NCI-H2171 (cell line): ENCODE measurements around the gene C4B.
A peak's percentile ranks its signal among the peaks of the same experiment; 100 is the strongest.
"Not testable (repeated sequence)": the region's sequence is repeated elsewhere in the genome, so short reads cannot be mapped to it uniquely, and the experiment has no call there.

Experiments used
- DNase-seq: peaks from one replicate; lab custom pipeline; 2025; lab: John Stamatoyannopoulos, UW

C4B gene

GRCh38 chr6:32050562-32050961, 36.0 kb downstream of the C4B start:
- no peak for DNase-seq

GRCh38 chr6:32052626-32053025, 38.0 kb downstream of the C4B start:
- DNase-seq = not testable (repeated sequence)

GRCh38 chr6:32053314-32053713, 38.7 kb downstream of the C4B start:
- not testable (repeated sequence) for DNase-seq

GRCh38 chr6:32055756-32056155, 41.2 kb downstream of the C4B start:
- not testable (repeated sequence) for DNase-seq

- DNase-seq = no peak
Measured at GRCh38 chr6:32056254-32056653, 41.7 kb downstream of the C4B start.

DNA sequence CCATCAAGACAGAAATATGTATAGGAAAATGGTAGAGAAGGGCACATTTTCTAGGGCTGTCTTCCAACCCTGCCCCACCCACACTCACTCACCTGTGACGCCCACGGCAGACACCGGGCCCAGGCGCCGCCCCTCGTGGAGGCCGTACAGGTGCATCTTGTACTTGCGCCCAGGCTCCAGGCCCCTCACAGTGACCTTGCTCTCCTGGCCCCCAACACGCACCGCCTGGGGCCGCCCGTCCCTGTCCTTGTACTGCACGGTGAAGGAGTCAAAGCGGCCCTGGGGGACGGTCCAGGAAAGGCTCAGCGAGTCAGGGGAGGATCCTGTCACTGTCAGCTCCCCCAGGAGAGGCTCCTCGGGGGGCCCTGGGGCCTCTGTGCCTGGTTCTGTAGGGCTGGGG, 43.4 kb downstream of the C4B start:
- DNase-seq = no peak

- no peak for DNase-seq
Measured at GRCh38 chr6:32058511-32058963, 43.9 kb downstream of the C4B start.

- DNase-seq = no peak
Measured at GRCh38 chr6:32060966-32061655, 46.5 kb downstream of the C4B start.

GRCh38 chr6:32064706-32065105, 50.1 kb downstream of the C4B start:
- DNase-seq = no peak

DNA sequence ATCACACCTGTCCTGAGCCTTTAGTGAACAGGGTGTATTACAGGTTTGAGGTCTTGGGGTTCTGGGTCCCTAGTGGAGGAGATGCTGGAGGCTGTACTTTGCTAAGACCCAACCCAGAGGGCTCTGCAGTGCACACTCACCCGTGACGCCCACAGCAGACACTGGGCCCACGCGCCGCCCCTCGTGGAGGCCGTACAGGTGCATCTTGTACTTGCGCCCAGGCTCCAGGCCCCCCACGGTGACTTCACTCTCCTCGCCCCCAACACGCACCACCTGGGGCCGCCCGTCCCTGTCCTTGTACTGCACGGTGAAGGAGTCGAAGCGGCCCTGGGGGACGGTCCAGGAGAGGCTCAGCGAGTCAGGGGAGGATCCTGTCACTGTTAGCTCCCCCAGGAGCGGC, 52.9 kb downstream of the C4B start:
- DNase-seq = not testable (repeated sequence)

- not testable (repeated sequence) for DNase-seq
Measured at GRCh38 chr6:32068315-32068714, 53.7 kb downstream of the C4B start.

GRCh38 chr6:32068867-32069266, 54.3 kb downstream of the C4B start:
- peak; percentile 9 for DNase-seq

DNA sequence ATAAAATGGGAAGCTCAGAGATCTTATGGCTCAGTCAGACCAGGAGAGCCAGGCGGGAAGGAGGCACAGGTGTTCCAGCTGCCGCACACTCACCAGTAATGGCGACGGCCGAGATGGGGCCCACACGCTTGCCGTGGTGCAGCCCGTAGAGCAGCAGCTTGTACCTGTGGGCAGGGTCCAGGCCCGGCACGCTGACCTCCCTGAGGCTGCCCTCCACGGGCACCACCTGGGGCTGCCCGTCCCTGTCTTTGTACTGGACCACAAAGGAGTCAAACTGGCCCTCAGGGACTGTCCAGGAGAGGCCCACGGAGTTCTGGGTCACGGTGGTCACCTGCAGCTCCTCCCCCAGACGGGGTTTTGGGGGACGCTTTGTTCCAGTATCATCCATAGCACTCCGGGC, 54.9 kb downstream of the C4B start:
- DNase-seq = no peak

DNA sequence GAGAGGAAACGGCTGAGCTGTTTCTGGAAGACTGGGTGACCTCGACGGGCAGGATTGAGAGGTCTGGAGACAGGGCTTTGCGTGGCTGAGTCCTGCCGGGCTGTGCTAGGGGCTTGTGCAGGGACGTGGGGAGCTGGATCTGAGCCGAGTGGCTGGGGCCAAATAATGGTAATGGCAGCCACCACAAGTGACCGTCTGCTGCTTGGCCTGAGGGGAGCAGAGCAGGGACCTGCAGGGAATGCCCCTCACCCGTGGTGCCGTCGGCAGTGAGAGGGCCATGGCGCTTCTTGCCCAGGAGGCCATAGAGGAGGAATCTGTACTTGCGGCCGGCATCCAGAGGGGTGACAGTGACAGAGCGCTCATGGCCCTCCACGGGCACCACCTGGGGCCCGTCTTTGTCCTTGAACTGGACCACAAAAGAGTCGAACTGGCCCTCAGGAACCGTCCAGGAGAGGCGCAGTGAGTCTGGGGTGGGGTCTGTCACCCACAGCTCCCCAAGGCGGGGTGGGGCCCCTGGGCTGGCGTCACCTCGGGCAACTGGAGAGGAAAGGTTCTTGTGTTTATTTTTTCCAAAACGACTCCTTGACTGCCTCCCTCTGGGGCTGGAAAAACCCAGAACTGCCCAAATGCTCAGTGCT, 55.4 kb downstream of the C4B start:
- no peak for DNase-seq

DNA sequence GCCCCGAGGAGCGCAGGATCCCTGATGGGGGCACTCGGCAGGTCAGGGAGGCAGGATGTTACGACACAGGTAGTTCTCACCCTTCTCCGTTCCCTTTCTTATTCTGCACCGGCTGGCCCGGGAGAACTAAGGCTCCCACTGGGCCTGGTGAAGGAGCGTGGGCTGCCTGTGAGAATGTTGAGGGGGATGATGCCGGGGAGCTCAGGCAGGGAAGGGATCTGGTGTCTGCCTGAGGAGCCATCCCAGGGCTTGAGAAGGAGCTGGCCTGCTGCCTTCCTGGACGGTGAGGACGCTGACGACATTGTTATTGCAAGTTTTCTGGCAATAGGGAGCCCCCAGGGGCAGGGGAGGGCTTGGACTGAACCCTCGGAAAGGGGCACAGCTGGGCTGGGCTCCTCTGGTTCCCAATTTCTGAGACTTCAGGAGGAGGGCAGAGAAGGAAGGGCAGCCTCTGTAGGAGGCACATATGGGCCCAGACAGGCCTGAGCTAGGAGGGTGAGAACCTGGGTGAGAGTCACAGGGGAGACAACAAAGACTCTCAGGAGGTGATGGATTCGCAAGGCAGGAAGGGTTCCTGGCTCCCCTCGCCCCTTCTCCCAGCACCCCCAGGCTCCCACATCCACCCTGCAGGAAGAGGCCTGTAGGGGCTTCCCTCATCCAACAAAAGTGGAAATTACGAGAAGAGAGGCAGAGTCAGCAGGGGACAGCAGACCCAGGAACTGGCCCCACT, 56.4 kb downstream of the C4B start:
- no peak for DNase-seq

DNA sequence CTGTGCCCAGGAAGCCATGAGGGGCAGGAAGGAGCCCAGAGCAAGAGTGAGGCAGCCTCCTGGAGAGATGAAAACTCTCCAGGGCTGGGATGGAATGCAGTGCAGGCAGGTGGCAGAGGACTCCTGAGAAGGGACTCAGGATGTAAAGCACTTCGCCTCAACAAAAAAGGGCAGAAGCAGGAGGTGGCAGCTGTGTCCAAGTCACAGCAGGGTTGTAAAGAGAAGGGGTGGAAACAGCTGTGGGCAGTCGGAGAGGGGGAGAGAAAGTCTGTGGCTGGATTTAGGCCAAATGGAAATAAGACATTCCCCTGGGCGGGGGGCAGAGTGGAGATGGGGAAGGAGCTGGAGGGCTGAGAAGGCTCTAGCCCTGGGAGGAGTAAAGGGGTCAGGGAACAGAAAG, 58.5 kb downstream of the C4B start:
- DNase-seq = peak; percentile 4

DNA sequence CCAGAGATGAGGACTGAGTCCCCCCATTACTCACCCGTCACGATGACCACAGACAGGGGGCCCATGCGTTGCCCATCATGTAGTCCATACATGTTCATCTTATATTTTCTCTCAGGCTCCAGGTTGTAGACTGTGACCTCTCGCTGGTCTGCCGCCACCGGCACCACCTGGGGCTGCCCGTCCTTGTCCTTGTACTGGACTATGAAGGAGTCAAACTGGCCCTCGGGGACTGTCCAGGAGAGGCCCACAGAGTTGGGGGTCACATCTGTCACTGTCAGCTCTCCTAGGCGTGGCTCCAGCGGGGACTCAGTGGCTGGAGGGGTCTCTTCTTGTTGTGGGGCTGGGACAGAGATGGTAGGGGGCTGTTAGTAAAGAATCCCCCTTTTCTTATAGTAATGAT, 59.0 kb downstream of the C4B start:
- no peak for DNase-seq

DNA sequence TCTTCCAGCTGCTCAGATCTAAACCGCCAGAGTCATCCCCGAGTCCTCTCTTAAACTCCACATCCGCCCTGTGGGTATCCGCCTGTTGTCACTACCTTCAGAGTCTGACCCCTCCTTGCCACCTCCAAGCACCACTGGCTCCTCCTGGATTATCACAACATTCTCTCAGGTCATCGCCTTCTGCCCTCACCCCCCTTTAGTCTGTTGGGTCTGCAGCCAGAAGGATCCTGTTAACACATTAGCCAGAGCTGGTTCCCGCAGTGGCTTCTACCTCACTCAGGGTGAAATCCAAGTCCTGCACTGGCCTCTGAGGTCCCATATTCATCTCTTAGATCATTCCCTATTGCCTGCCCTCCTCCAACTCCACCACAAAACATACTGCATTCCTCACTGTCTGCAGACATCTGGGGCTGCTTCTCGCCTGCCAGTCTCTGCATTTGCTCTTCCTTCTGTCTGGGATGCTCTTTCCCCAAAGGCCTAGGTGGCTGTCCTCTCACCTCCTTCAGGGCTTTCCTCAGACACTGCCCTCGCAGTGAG, 60.5 kb downstream of the C4B start:
- no peak for DNase-seq

DNA sequence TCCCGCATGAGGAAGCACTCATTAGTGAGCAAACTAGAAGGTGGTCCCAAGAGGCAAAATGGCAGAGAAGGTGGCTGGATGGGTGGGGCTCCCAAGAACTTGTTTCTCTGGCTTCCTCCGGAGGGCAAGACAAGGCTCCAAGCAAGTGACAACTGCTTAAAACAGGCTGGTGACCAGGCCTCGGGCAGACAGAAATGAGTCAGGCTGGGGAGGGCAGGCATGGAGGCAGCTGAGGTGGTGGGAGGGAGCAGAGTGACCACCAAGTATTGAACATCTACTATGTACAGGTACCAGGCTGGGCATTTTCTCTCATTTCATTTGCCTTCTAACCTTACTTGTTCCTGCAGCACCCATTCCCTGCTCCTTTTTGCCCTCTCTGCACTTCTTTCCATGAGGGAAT, 61.2 kb downstream of the C4B start:
- no peak for DNase-seq

DNA sequence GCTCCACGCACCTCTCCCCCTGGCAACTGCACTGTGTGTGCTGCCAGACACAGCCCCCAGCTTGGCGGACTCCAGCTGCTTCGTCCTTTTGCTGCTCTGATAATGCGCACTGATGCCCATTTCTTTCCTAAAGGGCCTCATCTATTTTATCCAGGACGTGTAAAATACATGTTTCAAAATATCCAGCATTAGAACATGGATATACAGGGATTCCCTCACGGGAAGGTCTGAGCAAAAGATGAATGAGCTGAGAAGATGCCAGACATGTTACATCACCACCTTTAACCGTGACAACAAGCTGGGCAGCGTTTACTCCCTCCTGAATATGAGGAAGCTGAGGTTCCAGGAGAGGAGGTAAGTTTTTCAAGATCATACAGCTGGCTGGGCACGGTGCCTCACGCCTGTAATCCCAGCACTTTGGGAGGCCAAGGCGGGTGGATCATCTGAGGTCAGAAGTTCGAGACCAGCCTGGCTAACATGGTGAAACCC, 61.8 kb downstream of the C4B start:
- DNase-seq = no peak

- no peak for DNase-seq
Measured at GRCh38 chr6:32079566-32080290, 65.1 kb downstream of the C4B start.
